NCI-H69 (cell line): ENCODE measurements around the gene RGL1.
"Not testable (repeated sequence)": the region's sequence is repeated elsewhere in the genome, so short reads cannot be mapped to it uniquely, and the experiment has no call there.

ENCODE experiments used
- DNase-seq: peaks from one replicate; lab custom pipeline; 2025; lab: John Stamatoyannopoulos, UW

RGL1 gene

GRCh38 chr1:183785921-183786320 is 19.0 kb upstream of the RGL1 start:
- DNase-seq, result not testable (repeated sequence)

DNA sequence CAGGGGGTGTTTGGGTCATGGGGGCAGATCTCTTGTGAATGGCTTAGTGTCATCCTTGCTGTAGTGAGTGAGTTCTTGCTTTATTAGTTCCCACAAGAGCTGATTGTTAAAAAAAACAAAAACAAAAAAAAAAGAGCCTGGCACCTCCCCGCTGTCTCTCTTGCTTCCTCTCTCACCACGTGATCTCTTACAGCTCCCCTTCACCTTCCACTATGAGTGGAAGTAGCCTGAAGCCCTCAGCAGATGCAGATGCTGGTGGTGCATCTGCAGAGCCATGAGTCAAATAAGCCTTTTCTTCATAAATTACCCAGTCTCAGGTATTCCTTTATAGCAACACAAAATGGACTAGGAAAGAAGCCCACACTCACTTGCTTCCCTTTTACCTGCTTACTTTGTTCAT is 17.2 kb upstream of the RGL1 start:
- no peak for DNase-seq

DNA sequence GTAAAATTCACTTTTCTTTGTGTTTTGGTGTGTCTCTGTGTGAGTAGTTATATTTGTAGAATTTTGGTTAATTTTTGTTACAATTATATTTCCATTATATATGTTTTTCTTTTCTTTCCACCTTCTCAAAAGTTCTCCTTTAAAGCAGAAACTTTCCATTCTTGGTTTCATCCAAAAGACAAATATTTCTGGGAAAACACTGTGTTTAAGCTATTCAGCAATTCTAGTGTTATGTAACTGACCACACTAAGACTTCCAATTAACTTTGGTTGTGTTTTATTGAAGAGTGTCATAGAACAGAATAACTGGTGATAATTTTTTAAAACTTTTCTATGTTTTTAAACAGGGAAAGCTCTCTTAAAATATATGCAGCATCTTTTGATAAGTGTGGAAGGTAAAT is 13.6 kb upstream of the RGL1 start:
- DNase-seq, result no peak

DNA sequence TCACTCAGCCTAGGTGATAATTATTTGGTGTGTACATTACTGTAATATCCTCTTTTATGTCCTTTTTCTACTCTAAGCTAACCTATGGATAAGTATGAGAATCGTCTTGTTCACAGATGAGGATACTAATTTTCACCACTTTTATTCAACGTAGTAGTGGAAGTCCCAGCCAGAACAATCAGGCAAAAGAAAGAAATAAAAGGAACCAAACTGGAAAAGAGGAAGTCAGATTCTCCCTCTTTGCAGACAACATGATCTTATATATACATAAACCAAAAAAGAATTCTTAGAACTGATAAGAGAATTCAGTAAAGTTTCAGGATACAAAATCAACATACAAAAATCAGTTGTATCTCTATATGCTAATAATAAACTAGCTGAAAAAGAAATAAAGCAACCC is 12.6 kb upstream of the RGL1 start:
- DNase-seq, result no peak

GRCh38 chr1:183794088-183794487 is 10.8 kb upstream of the RGL1 start:
- DNase-seq, result no peak

- DNase-seq, result peak; percentile 19
Observed at GRCh38 chr1:183800449-183800848, 4.5 kb upstream of the RGL1 start.

GRCh38 chr1:183801649-183802048 is 3.3 kb upstream of the RGL1 start:
- DNase-seq, result no peak

GRCh38 chr1:183804387-183804786 is 533 bp upstream of the RGL1 start:
- peak; percentile 93 for DNase-seq

- DNase-seq, result no peak
Observed at GRCh38 chr1:183806125-183806524, 1.2 kb downstream of the RGL1 start.

GRCh38 chr1:183806675-183807074 is 1.8 kb downstream of the RGL1 start:
- DNase-seq, result no peak

DNA sequence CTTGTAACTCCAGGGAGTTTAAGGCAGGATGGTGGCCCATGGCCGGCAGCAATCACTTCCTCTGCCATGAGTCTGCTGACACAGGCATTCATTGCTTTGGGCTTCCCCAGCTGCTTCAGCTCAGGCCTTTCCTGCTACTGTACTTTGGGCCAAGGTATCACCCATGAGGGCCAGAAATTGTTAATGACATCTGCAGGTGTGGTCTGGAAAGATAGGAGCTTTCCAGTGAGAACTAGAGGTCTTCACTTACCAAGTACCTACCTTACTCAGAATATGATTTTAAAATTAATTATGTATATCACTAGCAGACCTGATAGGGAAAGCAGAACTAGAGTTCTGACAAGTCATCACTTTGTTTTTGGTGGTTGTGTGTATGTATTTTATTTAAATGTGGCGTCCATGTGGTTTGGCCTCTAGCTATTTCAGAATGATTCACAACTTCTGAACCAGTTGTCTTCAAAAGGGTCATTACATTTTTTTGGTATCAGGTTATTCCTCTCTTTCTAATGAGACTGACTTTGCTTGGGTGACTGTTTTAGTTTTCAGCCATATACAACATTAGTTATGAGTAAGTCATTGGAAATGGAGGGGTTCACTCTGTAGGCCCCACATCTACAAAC is 2.7 kb downstream of the RGL1 start:
- DNase-seq, result peak; percentile 17

DNA sequence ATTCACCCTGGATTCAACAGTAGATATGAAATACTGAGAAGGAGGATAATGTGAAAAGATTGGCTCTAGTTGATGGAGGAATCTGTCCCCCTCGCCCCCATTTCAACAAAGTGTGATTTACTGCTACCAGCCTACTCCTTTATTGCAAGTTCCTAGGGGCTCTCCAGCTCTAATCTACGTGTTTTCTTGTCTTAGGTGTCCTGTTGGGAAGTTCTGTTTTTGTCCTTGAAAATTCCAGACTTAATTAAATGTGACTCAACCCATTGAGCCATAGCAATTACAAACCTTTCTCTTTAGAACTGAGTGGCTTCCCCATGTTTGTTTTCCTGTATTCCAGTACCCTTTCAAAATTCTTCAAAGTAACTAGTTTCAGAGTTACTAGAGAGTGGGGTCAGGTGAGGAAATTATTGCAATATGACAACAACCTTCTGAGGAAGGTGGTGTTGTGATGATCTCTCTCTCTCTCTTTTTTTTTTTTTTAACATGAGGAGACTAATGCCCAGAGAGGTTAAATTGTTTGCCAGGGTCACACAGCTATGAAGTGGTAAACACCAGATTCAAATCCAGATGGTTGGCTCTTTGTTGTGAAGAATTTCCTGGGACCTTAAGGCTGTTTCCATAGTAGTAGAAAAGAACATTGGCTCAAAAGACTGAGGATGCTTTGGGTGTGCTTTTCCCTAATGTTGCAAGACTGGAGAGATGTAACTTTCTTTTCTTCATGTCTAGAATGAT is 3.5 kb downstream of the RGL1 start:
- DNase-seq, result no peak

GRCh38 chr1:183810121-183810520 is 5.2 kb downstream of the RGL1 start:
- no peak for DNase-seq

DNA sequence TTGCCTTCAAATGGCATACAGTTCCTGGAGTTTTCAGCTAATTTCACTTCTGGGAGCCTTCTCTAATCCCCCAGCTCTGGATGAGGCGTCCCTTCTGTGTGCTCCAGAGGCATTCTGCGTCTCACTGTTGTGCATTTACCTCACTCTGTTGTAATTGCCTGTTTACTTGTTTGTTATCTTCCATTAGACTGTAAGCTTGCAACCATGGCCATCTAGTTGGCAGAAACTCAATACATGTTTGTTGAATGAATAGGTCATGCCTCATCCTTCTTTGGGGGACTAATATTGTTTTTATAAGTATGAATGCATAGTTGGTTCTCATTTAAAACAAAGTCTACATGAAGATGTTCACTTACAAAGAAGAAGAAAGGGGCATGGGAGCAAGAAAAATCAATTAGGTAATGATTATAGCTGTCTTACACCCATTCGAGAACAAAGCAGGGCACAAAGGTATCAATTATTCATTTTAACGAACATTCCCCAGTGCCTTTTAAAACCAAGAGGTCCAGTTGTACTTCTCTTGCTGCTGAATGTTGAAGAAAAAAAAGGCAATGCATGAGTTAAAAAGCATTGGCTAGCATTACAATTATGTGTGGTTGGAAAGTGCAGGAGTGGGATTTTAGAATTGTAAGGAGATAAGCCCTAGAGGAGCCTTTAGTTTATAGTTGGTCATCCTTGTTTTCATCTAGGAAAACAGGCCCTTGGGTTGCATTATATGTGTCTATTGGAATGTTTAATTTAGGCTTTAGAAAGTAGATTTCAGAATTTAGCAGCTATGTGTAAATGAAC is 6.0 kb downstream of the RGL1 start:
- no peak for DNase-seq

DNA sequence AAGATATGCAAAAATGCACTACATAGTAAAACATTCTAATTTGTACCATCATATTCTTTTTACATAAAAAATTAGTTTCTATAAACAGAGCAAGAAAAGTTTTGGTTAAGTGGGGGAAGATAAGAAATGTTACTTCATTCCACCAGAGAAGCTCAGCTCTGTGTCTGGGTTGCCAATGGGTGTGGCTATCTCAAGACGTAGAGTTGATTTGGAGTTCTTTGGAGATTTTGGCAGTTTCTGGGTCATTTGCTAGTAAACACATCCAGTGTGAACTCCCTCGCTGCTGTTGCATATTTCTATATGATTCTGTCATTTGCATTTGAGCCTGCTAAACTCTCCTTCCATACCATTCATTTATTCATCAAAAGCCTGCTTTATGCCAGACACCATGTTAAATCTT is 7.2 kb downstream of the RGL1 start:
- DNase-seq, result no peak

- no peak for DNase-seq
Observed at GRCh38 chr1:183812686-183813569, 8.0 kb downstream of the RGL1 start.

DNA sequence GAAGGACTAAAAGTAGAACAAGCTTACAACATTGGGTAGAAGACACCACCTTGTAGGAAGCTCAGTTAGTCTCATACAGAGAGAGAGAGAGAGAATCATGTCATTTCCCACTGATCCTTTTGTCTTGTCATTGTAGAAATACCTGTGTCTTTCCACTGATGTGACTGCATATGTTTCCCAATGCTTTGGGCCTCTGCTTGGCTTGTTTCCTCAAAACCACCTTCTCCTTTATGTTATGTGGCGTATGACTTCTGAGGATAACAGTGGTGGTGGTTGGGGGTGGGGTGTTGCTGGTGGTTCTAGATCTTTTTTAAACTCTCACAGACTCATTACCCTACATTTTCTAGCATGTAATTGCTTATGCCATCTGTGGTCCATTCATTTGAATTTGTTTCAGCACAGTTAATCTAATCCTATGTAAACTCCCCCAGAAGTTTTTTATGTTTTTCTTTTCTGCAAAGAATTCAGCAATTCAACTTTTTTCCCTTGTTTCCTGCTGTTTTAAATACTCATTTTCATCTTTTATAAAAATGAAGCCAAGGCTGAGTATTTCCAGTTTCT is 9.3 kb downstream of the RGL1 start:
- DNase-seq, result peak; percentile 64

DNA sequence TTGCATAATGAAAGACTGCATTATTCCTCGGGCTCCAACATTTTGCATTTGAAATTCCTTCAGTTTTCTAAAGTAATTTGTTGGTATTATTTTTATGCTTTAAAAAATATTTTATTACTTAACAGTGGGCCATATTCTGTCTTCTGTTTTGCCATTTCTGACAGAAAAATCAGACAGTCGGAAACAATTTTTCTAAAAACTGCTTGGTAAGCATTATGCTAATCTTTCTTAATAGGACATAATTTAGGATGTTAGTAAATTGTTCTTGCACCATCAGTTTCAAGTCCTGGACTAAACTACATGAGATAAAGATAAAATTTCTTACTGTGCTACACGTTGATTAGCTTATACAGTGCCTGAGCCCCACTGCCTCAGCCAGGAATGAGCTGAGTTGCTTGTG is 11.2 kb downstream of the RGL1 start:
- DNase-seq, result no peak

- no peak for DNase-seq
Observed at GRCh38 chr1:183817576-183818288, 12.8 kb downstream of the RGL1 start.

GRCh38 chr1:183819059-183819458 is 14.1 kb downstream of the RGL1 start:
- no peak for DNase-seq

- DNase-seq, result no peak
Observed at GRCh38 chr1:183821309-183821888, 16.5 kb downstream of the RGL1 start.
